DMS79 (cell line): ENCODE measurements around the gene SLC5A5.
A peak's percentile ranks its signal among the peaks of the same experiment; 100 is the strongest.

ENCODE experiments used
- DNase-seq: peaks from one replicate; lab custom pipeline; 2025; lab: John Stamatoyannopoulos, UW

SLC5A5 gene

GRCh38 chr19:17871878-17872250, at the start of gene SLC5A5:
Gene SLC5A5 (plus strand): TSS chr19:17871945. CDS start chr19:17872320, 375 bp downstream.
- DNase-seq = no peak

GRCh38 chr19:17824339-17824738, 47.4 kb upstream of the SLC5A5 start:
- DNase-seq = no peak

DNA sequence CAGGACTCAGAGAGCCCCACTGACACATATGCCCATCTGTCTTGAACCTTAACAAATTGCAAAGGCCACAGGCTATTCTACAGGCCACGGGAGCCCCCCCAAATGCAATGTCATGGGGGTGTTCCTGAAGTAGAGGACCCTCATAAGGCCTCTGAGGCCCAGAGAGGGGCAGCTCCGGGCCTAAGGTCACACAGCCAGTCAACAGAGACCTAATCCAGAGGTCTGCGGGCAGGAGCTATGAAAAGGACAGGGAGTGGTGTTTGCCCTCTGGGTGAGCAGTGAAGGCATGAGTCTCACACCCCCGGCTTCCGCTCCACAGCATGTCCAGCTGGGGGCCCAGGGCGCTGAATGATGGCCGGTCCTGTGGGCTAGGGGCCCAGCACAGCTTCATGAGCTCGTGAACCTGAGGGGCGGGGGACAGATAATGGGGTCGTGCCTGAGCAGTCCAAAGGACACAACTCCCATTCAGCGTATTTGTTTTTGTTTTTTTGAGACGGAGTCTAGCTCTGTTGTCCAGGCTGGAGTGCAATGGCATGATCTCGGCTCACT, 45.2 kb upstream of the SLC5A5 start:
- no peak for DNase-seq

DNA sequence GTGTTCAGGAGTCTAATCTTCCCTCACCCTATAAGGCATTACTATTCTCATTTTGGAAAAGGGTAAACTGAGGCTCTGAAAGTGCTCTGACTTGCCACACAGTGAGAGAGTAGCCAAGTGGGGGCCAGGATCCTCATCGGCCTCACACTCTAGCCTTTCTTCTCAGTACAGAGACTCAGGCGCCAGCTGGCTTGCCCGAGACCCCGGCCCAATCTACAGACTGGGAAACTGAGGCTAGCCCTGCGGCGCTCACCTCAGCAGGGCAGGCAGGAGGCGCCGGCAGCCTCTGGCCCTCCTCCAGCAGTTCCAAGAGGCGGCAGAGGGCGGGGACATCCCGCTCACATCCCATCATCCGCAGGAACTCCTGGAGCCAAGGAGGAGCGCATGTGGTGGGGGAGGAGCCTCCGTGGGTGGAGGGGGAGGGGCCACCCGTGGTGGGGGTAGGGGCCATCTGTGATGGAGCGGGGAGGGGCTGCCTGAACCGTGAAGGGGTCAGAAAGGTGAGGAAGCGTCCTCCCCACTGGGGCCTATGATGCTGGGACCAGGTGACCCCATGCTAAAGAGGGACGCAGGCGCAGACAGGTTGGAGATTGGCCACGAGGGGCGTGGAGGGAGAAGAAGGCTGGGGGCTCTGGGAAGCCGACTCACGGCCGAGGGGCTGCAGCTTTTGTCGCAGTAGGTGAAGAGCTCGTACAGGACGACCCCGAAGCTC, 41.7 kb upstream of the SLC5A5 start:
- peak; percentile 7 for DNase-seq

DNA sequence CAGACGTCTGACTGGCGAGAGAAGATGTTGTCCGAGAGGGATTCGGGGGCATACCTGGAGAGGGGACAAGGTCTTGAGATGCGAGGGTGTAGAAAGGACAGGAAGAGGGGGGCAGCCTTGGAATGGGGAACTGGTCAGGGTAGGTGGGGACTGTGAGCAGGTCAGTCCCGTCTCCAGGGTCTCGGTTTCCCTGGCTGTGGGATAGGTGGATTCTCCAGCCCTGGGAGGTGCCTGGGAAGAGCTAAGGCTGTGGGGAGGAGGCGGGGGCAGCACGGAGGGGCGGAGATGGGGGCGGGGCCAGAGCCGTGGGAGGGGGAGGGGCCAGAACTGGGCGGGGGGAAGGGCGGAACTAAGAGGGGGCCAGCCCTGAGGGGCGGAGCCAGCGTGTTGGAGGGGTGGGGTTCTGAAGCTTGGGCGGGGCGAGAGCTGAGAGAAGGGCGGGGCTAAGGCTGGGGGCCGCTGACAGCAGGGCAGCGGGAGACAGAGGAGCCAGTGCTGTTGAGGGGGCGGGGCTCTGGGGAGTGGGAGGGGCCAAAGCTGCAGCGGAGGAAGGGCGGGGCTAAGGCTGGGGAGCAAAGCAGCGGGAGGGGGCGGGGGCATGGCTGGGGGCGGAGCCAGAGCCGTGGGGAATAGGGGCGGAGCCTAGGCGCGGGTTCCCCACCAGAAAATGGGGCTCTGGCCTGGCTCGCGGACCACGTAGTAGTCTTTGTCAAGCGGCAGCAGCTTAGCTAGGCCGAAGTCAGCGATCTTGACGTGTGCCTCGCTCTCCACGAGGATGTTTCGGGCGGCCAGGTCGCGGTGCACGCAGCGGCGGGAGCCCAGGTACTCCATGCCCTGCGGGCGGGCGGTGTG, 41.0 kb upstream of the SLC5A5 start:
- no peak for DNase-seq

DNA sequence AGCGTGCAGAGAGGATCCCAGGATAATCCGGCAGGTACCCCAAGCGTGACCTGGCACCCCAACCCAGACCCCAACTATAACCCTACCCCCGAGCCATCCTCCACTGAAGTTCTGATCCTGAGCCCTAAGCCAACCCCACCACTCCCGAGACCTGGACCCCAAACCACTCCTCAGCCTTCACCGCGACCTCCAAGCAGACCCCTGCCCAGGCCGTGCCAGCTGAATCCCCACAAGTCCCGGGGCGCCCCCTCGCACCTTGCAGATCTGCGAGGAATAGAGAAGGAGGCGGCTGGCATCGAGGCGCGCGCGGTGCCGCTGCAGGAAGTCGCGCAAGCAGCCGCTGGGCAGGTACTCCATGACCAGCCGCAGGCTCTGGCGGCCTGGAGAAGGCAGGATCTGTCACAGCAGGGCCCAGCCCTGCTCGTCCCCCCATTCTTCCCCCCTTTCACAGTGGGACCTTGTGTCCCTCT, 40.3 kb upstream of the SLC5A5 start:
- no peak for DNase-seq

DNA sequence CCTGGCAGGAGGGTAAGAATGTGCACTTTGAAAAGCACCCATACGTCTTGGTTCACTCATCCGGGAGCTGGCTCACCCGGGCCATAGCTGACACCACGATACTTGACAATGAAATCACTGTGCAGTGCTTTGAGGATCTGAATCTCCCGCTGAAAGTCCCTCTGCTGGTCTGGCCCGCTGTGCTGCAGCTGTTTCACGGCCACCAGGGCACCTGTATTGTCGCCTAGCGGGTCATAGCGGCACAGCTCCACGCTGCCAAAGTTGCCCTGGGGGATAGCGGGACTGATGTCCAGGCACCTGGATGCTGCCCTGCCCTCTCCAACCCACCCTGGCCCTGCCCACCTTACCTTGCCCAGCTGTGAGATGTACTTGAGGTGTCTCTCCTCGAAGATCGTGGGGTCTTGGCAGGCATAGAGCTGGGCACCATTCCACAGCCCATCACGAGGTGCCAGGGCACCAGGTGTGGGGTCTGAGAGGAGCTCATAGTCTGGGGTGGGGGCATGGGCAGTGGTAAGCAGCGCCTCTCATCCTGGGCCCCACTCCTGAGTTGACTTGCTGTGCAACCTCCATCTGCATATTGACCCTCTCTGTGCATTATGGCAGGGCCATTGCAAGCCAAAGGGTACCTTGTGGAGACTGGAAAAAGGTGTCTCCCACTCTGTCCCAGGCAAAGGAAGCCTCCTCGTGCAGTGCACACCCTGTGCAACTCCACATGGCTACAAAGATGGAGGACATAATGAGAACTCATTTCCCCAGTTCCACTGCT, 39.1 kb upstream of the SLC5A5 start:
- DNase-seq = no peak

GRCh38 chr19:17834350-17835181, 37.2 kb upstream of the SLC5A5 start:
- no peak for DNase-seq

GRCh38 chr19:17835182-17836006, 36.4 kb upstream of the SLC5A5 start:
- DNase-seq = no peak

DNA sequence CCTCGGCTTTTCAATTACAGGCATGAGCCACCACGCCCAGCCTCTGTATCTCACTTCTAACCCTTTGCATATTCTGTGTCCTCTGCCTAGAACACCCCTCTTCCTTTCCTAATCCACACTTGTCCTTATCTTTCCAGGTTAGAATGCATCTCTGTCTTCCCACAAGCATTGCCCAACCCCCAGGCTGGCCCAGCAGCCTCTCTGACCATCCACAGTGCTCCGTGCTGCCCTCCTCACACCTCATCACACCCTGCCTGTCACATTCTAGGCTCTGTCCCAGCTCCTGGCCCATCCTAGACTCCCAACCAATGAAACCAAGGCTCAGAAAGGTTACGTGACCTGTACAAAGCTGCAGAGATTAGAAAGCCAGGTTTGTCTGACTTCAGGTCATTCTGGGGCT, 35.2 kb upstream of the SLC5A5 start:
- DNase-seq = no peak

DNA sequence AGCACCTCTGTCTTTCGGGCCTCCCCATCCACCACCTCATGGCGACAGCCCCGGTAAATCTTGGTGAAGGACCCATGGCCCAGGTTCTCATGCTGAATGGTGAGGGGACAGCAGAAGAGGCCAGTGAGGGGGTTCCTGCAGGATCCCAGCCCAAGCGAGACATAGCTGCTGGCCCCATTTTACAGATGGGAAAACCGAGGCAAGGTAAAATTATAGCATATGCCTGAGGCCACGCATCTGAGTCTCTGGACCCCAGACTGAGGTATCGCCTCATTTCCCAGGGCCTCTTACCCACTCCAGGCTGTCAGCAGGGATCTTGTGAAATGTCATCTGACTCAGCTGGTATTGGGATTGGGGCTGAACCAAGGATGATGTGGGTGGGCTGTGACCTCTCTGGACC, 33.8 kb upstream of the SLC5A5 start:
- no peak for DNase-seq

- DNase-seq = no peak
Measured at GRCh38 chr19:17840019-17840418, 31.7 kb upstream of the SLC5A5 start.

GRCh38 chr19:17841371-17841809, 30.4 kb upstream of the SLC5A5 start:
- DNase-seq = no peak

- DNase-seq = peak; percentile 49
Measured at GRCh38 chr19:17841810-17842662, 29.7 kb upstream of the SLC5A5 start.

DNA sequence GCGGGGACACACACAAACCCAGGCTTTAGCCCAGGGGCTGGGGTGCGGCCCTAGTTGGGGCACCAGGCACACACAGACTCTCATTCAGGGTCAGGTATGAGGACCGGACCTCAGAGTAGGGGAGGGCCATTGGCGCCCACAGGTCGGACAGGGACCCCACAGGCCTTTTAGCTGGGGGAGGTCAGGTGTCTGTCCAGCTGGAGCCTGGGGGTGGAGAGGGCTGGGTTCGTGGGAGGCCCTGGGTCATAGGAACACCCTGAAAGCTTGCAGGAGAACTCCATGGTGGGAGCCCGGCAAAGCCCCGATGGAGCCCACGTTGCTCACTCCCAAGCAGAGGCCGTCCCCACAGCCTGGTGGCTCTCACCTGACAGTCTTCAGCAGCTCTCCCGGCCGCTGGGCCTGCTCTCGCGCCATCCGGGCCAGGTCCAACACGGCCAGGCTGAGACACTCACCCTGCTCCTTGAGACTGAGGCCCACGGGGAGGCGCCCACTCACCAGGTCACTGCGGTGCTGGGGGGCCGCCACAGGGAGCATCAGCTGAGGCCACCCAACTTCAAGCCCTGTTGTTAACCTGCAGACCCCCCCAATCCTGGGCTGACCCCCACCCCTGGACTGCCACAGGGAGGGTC, 29.0 kb upstream of the SLC5A5 start:
- no peak for DNase-seq

- DNase-seq = no peak
Measured at GRCh38 chr19:17843292-17843827, 28.4 kb upstream of the SLC5A5 start.

GRCh38 chr19:17843908-17844490, 27.7 kb upstream of the SLC5A5 start:
- DNase-seq = no peak

DNA sequence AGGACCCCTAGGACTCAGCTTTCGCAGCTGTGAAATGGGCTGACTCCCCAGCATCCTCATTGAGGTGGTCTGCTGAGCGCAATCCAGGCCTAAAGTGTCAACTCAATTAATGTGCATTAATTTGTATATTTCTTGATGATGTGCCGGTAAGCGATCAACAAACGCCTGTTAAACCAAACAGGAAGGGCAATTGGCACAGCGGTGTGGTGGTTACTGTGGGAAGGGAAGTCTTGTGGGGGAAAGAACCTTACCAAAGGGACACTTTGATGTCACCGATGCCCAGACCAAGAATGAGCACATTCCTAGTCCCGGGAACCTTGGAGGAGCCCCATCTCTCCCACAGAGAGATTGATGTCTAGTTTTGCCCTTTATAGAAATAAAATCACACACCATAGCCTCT, 25.6 kb upstream of the SLC5A5 start:
- DNase-seq = no peak
